Subcutaneous adipose tissue (tissue), 4 donors: ENCODE results near the gene CCDC47. TPM values are rescaled to one million over a fixed set of nuclear protein-coding genes. Genes with fewer than 3 reads are reported as not detected.

ENCODE experiments used
- CTCF ChIP-seq: fragments of 450-650 bp; IDR thresholded peaks from one replicate; pipeline ENCODE4 v1.5.1; 2016; ENCODE audit warnings: low read depth, mild to moderate bottlenecking, control low read depth, antibody characterized with exemption, moderate library complexity
- total RNA-seq, 4 donors: library from RNA; depleted of rRNA; stranded (reverse); fragments of >200 nt; gene quantifications; one replicate each; pipeline ENCODE4 v1.1.0, GENCODE V29; 2016

Gene CCDC47, protein sequence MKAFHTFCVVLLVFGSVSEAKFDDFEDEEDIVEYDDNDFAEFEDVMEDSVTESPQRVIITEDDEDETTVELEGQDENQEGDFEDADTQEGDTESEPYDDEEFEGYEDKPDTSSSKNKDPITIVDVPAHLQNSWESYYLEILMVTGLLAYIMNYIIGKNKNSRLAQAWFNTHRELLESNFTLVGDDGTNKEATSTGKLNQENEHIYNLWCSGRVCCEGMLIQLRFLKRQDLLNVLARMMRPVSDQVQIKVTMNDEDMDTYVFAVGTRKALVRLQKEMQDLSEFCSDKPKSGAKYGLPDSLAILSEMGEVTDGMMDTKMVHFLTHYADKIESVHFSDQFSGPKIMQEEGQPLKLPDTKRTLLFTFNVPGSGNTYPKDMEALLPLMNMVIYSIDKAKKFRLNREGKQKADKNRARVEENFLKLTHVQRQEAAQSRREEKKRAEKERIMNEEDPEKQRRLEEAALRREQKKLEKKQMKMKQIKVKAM
- total RNA-seq, result 10 to 100 TPM; 45.6 to 60.0 (median 51.3) TPM

GRCh38 chr17:63773272-63774140 is at the start of gene CCDC47:
Gene CCDC47, minus strand, starts transcription at chr17:63773597. Its CDS starts 7,422 bp downstream, at chr17:63766175.
- no peak for TF ChIP-seq CTCF

GRCh38 chr17:63822537-63822936 is 49.1 kb upstream of the CCDC47 start:
- no peak for TF ChIP-seq CTCF

DNA sequence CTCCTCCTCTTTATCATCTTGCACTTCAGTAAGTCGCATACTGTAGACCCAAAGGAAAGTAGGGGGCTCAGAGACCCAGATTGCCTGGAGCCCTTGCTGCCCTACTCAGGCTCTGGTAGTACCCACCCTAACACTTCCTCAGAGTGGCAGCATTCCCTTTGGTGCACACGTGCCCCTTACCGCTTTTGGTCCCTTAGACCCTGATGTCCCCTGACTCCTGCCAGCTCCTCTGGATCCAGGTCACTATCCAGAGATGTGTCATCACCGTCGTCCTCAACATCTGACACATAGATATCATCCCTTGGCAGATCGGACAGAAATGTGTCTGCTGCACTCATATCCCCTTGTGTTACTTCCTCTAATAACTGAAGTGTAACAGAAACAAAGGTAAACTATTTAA is 48.4 kb upstream of the CCDC47 start:
- TF ChIP-seq CTCF, result no peak

DNA sequence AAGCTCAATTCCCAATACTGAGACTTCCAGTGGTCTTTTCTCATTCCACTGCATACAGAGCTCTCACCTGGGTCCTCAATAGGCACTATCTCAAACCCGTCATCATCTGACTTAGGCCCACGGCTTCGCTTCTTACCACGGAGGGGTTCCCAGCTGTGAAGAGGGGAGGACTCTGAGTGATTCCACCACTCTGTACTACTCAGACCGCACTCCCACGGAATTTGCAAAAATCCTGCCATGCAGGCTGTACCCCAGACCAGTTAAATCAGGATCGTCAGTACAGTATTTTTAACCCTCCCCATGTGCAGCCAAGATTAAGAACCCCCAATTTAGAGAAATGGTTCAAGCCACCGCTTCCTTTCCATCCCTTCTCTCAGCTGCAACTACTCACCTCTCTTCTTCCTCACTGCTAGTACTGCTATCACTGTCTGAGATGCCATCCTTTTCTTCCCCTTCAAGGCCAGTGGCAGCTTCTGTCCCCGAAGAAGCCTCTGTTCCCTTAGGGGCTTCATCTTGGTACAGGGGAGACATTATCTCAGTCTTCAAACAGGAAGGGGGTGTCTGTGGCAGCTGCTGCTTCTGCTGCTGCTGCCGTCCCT is 47.7 kb upstream of the CCDC47 start:
- no peak for TF ChIP-seq CTCF

- TF ChIP-seq CTCF, result no peak
Measured at GRCh38 chr17:63819585-63820537, 46.5 kb upstream of the CCDC47 start.

GRCh38 chr17:63819131-63819530 is 45.7 kb upstream of the CCDC47 start:
- TF ChIP-seq CTCF, result no peak
